K562 (cell line): ENCODE results near the gene SECISBP2. TPM values are rescaled to one million over a fixed set of nuclear protein-coding genes. Genes with fewer than 3 reads are reported as not detected.

Source experiments
- AFF4 ChIP-seq: sonication (generic); formaldehyde crosslinking; IDR thresholded peaks from 2 replicates; pipeline ENCODE4 v1.8.0; 2023; ENCODE audit warnings: mild to moderate bottlenecking, missing genetic modification reagents
- BCLAF1 ChIP-seq, 2 experiments: fragments of 450-650 bp in 1 of 2; IDR thresholded peaks; 2 replicates each; pipeline ENCODE4 v1.6.1; 2011 to 2017; ENCODE audit warnings: low read depth in 2 of 2, antibody characterized with exemption in 1 of 2, borderline replicate concordance in 1 of 2, low read length in 1 of 2, mild to moderate bottlenecking in 1 of 2, mixed read lengths in 1 of 2; ENCODE audit not compliant: control insufficient read depth in 1 of 2
- CTBP1 ChIP-seq: fragments of 450-650 bp; IDR thresholded peaks from 2 replicates; pipeline ENCODE4 v1.6.1; 2016; ENCODE audit warnings: borderline replicate concordance
- GATAD2A ChIP-seq: fragments of 450-650 bp; IDR thresholded peaks from 2 replicates; pipeline ENCODE4 v1.6.1; 2017
- HDAC2 ChIP-seq: fragments of 450-650 bp; IDR thresholded peaks from 2 replicates; pipeline ENCODE4 v1.6.1; 2016; ENCODE audit warnings: mild to moderate bottlenecking
- KHSRP ChIP-seq: fragments of 450-650 bp; IDR thresholded peaks from 2 replicates; pipeline ENCODE4 v1.6.1; 2017
- MLX ChIP-seq, 2 experiments: fragments of 450-650 bp in 1 of 2; sonication (generic) in 1 of 2; formaldehyde crosslinking; conservative IDR thresholded peaks; 2 replicates each; pipeline versions ENCODE4 v1.4.0 to v1.8.1; 2020 to 2022; ENCODE audit warnings: mild to moderate bottlenecking in 1 of 2, missing genetic modification reagents in 1 of 2
- PHB ChIP-seq: fragments of 250-450 bp; sonication (Bioruptor Pico); IDR thresholded peaks from 2 replicates; pipeline ENCODE4 v1.5.0; 2021
- PTTG1 ChIP-seq: fragments of 450-650 bp; IDR thresholded peaks from 2 replicates; pipeline ENCODE4 v1.6.1; 2016; ENCODE audit warnings: low read depth, mild to moderate bottlenecking, missing genetic modification characterization, missing compliant biosample characterization
- RBM14 ChIP-seq: fragments of 200-400 bp; formaldehyde crosslinking; IDR thresholded peaks from 2 replicates; pipeline ENCODE4 v1.6.1; 2018; ENCODE audit warnings: low read depth, mild to moderate bottlenecking, low read length, moderate library complexity, borderline replicate concordance; ENCODE audit not compliant: insufficient read depth
- SRSF9 ChIP-seq: fragments of 200-400 bp; formaldehyde crosslinking; IDR thresholded peaks from 2 replicates; pipeline ENCODE4 v1.6.1; 2017; ENCODE audit warnings: low read depth, low read length, borderline replicate concordance
- TAF7 ChIP-seq: fragments of 450-650 bp; IDR thresholded peaks from 2 replicates; pipeline ENCODE4 v1.6.1; 2016; ENCODE audit warnings: missing genetic modification characterization, missing compliant biosample characterization
- TRIM25 ChIP-seq: fragments of 450-650 bp; IDR thresholded peaks from 2 replicates; pipeline ENCODE4 v1.7.0; 2016; ENCODE audit warnings: borderline replicate concordance
- ZBTB2 ChIP-seq: fragments of 450-650 bp; IDR thresholded peaks from 2 replicates; pipeline ENCODE4 v1.6.1; 2016; ENCODE audit warnings: antibody characterized with exemption
- ZNF24 ChIP-seq: fragments of 450-650 bp; IDR thresholded peaks from 2 replicates; pipeline ENCODE4 v1.6.1; 2016
- ZNF282 ChIP-seq: sonication (generic); formaldehyde crosslinking; IDR thresholded peaks from 2 replicates; pipeline ENCODE4 v1.8.1; 2023; ENCODE audit warnings: missing genetic modification reagents
- polyA plus RNA-seq, 8 experiments: library from polyadenylated mRNA; depleted of rRNA in 4 of 8; stranded (reverse) in 5 of 8; unstranded in 3 of 8; fragments of >200 nt; fragmentation: Nextera tagmentation in 2 of 8; fragmentation: Illumina TruSeq in 1 of 8; extraction: Ambion mirVana in 2 of 8; extraction: Trizol in 1 of 8; gene quantifications; 2 replicates each; pipeline versions ENCODE4 v1.2.1 to v1.2.3, GENCODE V29; 2011 to 2014; ENCODE audit warnings: inconsistent platforms in 1 of 8, missing spikeins in 1 of 8
- total RNA-seq, 7 experiments: library from RNA; depleted of rRNA in 6 of 7; stranded (reverse); fragments of >200 nt in 6 of 7; fragmentation: Illumina TruSeq in 2 of 7; extraction: Trizol in 2 of 7; gene quantifications; 2 replicates each; pipeline versions ENCODE4 v1.2.1 to v1.2.3, GENCODE V29; 2011 to 2021; ENCODE audit warnings: low replicate concordance in 1 of 7

Gene SECISBP2
- total and polyA plus RNA-seq, 9 of the 15 experiments (the other 6 are each of a cell fraction or from before 2014, with no cell fraction given), result 3.2 to 41.6 (median 26.1) TPM

GRCh38 chr9:89310475-89311345 lies 7.6 kb upstream of the SECISBP2 start, which contains the start of gene CKS2 (continued):
- TF ChIP-seq BCLAF1 (IDR thresholded peaks at IDR 0.05; ENCODE audit: borderline replicate concordance in 1 of 2, control insufficient read depth in 1 of 2, low read depth in 2 of 2, low read length in 1 of 2), result no peak
- TF ChIP-seq SRSF9, result no peak
- peak; percentile 59 for TF ChIP-seq AFF4 (CRISPR knock-in tag)
- no peak for TF ChIP-seq ZNF282 (CRISPR knock-in tag)
- no peak for TF ChIP-seq PTTG1 (tag)
- TF ChIP-seq KHSRP, result peak; percentile 56; the same call in 1 of the 2 replicates
- 0 out of 2 replicates have a peak, but pooled peaks have one; percentile 18 for TF ChIP-seq CTBP1
- 0 out of 2 replicates have a peak, but pooled peaks have one; percentile 35 for TF ChIP-seq RBM14
- peak; percentile 93 for TF ChIP-seq ZBTB2
- peak; percentile 67; the same call in 1 of the 2 replicates for TF ChIP-seq TAF7
- no peak for TF ChIP-seq HDAC2
- no peak for TF ChIP-seq TRIM25
- TF ChIP-seq MLX (CRISPR knock-in tag; conservative IDR thresholded peaks at IDR 0.05), result no peak
- TF ChIP-seq GATAD2A, result no peak
- no peak for TF ChIP-seq ZNF24
- no peak for TF ChIP-seq PHB (CRISPR knock-in tag)
